Chondrocyte (in vitro differentiated cells): ENCODE data around the gene CWC15. TPM values are rescaled to one million over a fixed set of nuclear protein-coding genes. Genes with fewer than 3 reads are reported as not detected.

Experiments used
- DNase-seq: peaks from one replicate; pipeline ENCODE4 v3.0.0; 2021; ENCODE audit warnings: mixed read lengths, low spot score
- H3K27ac Mint-ChIP-seq: one replicate; pipeline ENCODE4 v1.8.0; 2021; ENCODE audit warnings: mild to moderate bottlenecking, moderate library complexity, mixed read lengths; ENCODE audit not compliant: unreplicated experiment
- H3K27me3 Mint-ChIP-seq: 2 replicates; pipeline ENCODE4 v1.8.0; 2021; ENCODE audit warnings: low read depth, mixed read lengths
- H3K36me3 Mint-ChIP-seq: 2 replicates; pipeline ENCODE4 v1.8.0; 2021; ENCODE audit warnings: low read depth, mixed read lengths
- H3K4me1 Mint-ChIP-seq: 2 replicates; pipeline ENCODE4 v1.8.0; 2021; ENCODE audit warnings: low read depth, mild to moderate bottlenecking, mixed read lengths
- H3K4me3 Mint-ChIP-seq: one replicate; pipeline ENCODE4 v1.8.0; 2021; ENCODE audit warnings: mild to moderate bottlenecking, moderate library complexity, mixed read lengths; ENCODE audit not compliant: unreplicated experiment
- H3K9me3 Mint-ChIP-seq: 2 replicates; pipeline ENCODE4 v1.8.0; 2021; ENCODE audit warnings: low read depth, mixed read lengths
- CTCF ChIP-seq: fragments of 200-600 bp; sonication (generic); IDR thresholded peaks from 2 replicates; pipeline ENCODE4 v1.5.0; 2021; ENCODE audit warnings: antibody characterized with exemption, mild to moderate bottlenecking, moderate library complexity
- total RNA-seq: library from RNA; stranded (reverse); gene quantifications from 3 replicates; pipeline ENCODE4 v1.2.1, GENCODE V29; 2021

Gene CWC15
- total RNA-seq, 1 donor from 2014 or later: 42.0 TPM

- peaks cover 14% of the 10 kb centered on the region for H3K9me3 Mint-ChIP-seq
- DNase-seq: no peak
- no peak overlapping the region for H3K4me3 Mint-ChIP-seq
- no peak overlapping the region for H3K27ac Mint-ChIP-seq
- H3K27me3 Mint-ChIP-seq: peaks cover 8% of the 10 kb centered on the region
- peaks cover 2% of the 10 kb centered on the region for H3K4me1 Mint-ChIP-seq
- TF ChIP-seq CTCF: no peak
- H3K36me3 Mint-ChIP-seq: peaks cover 4% of the 10 kb centered on the region
These were observed 32.3 kb upstream of the CWC15 start for GRCh38 chr11:95005642-95006041.

DNA sequence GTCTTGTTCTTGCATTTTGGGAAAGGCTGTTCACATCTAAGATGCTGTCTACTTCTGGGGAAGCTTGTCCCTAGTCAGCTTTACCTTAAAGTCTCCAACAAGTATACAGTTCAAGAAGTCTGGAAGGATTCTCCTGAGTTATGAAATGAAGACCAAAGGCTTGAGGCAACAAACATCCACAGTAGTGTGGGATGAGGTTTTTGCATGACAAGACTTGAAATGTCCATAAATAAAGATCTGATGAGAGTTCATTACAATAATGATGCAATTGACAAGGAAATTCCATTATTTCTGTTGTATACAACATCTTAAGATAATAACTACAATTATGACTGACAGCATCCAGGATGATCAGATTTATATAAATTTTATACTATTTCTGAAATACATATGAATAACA is 30.4 kb upstream of the CWC15 start:
- TF ChIP-seq CTCF: no peak
- no peak overlapping the region for H3K27ac Mint-ChIP-seq
- H3K4me1 Mint-ChIP-seq: peaks cover 2% of the 10 kb centered on the region
- no peak for DNase-seq
- peaks cover 9% of the 10 kb centered on the region for H3K9me3 Mint-ChIP-seq
- peaks cover 4% of the 10 kb centered on the region for H3K27me3 Mint-ChIP-seq
- H3K36me3 Mint-ChIP-seq: peaks cover 4% of the 10 kb centered on the region
- no peak overlapping the region for H3K4me3 Mint-ChIP-seq

DNA sequence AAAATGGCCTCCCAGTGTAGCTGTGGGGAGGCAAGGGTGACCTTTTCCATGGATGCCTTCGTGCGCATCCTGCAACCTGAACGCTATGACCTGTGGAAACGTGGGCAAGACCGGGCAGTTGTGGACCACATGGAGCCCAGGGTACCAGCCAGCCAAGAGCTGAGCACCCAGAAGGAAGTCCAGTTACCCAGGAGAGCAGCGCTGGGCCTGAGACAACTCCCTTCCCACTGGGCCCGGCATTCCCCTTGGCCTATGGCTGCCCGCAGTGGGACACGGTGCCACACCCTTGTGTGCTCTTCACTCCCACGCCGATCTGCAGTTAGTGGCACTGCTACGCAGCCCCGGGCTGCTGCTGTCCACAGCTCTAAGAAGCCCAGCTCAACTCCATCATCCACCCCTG is 24.9 kb upstream of the CWC15 start:
- Mint-ChIP-seq H3K27ac (no peak overlapping the region), H3K4me1 (no peaks in the 10 kb centered on the region), H3K36me3 (no peaks in the 10 kb centered on the region), H3K4me3 (no peak overlapping the region), H3K9me3 (no peaks in the 10 kb centered on the region), H3K27me3 (no peaks in the 10 kb centered on the region)
- no peak for DNase-seq
- TF ChIP-seq CTCF: no peak

DNA sequence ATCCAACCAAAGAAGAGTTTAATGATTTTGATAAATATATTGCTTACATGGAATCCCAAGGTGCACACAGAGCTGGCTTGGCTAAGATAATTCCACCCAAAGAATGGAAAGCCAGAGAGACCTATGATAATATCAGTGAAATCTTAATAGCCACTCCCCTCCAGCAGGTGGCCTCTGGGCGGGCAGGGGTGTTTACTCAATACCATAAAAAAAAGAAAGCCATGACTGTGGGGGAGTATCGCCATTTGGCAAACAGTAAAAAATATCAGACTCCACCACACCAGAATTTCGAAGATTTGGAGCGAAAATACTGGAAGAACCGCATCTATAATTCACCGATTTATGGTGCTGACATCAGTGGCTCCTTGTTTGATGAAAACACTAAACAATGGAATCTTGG is 24.1 kb upstream of the CWC15 start:
- TF ChIP-seq CTCF: peak; percentile 46
- no peak for DNase-seq
- H3K27ac Mint-ChIP-seq: no peak overlapping the region
- no peaks in the 10 kb centered on the region for H3K27me3 Mint-ChIP-seq
- H3K36me3 Mint-ChIP-seq: no peaks in the 10 kb centered on the region
- no peaks in the 10 kb centered on the region for H3K4me1 Mint-ChIP-seq
- no peak overlapping the region for H3K4me3 Mint-ChIP-seq
- H3K9me3 Mint-ChIP-seq: no peaks in the 10 kb centered on the region

- no peaks in the 10 kb centered on the region for H3K36me3 Mint-ChIP-seq
- no peaks in the 10 kb centered on the region for H3K4me1 Mint-ChIP-seq
- TF ChIP-seq CTCF: no peak
- no peak for DNase-seq
- no peaks in the 10 kb centered on the region for H3K27me3 Mint-ChIP-seq
- no peak overlapping the region for H3K27ac Mint-ChIP-seq
- no peak overlapping the region for H3K4me3 Mint-ChIP-seq
- H3K9me3 Mint-ChIP-seq: no peaks in the 10 kb centered on the region
These were observed 20.1 kb upstream of the CWC15 start for GRCh38 chr11:94993400-94993943.
